ENCODE measurements around the gene NLRP8. TPM values are rescaled to one million over a fixed set of nuclear protein-coding genes. Genes with fewer than 3 reads are reported as not detected.

NLRP8 gene
- total and polyA plus RNA-seq, 9 of the 15 experiments (the other 6 are each of a cell fraction or from before 2014, with no cell fraction given): not detected

DNA sequence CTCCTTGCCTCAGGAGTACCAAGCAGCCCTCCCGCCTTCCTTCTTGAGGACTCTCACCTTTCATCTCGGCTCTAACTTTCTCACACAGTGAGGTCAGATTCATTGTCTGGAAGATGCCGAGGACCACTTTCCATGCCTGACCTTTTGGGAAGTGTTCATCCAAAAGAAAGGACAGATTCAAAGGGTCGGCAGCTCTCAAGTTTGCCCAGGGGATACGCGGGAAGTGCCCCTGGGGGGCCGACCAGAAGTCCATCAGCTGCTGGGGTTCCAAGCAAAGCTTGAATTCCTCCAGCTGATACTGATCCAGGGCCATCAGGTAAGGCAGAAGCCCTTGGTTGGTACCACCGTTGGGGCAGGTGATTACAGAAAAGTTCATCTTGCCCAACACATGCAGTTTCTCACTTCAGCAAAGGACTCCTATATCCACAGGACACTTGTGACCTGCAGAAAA, 15.7 kb upstream of the NLRP8 start, which contains the start of gene NLRP13 (continued):
- TF ChIP-seq RREB1 (CRISPR knock-in tag; IDR thresholded peaks at IDR 0.05): no peak

GRCh38 chr19:55935206-55935605, 12.4 kb upstream of the NLRP8 start:
- H3K9ac ChIP-seq (ENCODE audit: insufficient read depth in 1 of 2, low read depth in 2 of 2, low read length in 2 of 2): no peak overlapping the region
- TF ChIP-seq TEAD1 (CRISPR knock-in tag; IDR thresholded peaks at IDR 0.05) (no peak), RUNX1 (IDR thresholded peaks at IDR 0.05; ENCODE audit: low read depth) (no peak), PTTG1 (tag; IDR thresholded peaks at IDR 0.05; ENCODE audit: low read depth) (no peak), U2AF2 (optimal IDR thresholded peaks at IDR 0.05; ENCODE audit: low read depth, low read length) (no peak), KAT7 (CRISPR knock-in tag; IDR thresholded peaks at IDR 0.05; ENCODE audit: borderline replicate concordance) (no peak), ETS1 (conservative IDR thresholded peaks at IDR 0.05; ENCODE audit: control insufficient read depth, low read depth, low read length) (no peak), ZSCAN32 (CRISPR knock-in tag; IDR thresholded peaks at IDR 0.05) (no peak)

More at GRCh38 chr19:55935206-55935605, 12.4 kb upstream of the NLRP8 start:
- H3K4me2 ChIP-seq (ENCODE audit: insufficient read depth, low read length): no peak overlapping the region
- ATAC-seq (no peak), FAIRE-seq (no peak), DNase-seq (ENCODE audit: extremely low read depth in 1 of 4, low spot score in 3 of 4) (no peak)
- no peaks in the 10 kb centered on the region for H4K20me1 ChIP-seq (replicated peaks; ENCODE audit: control insufficient read depth, insufficient read depth, low read length)
- no peak overlapping the region for H3K4me3 ChIP-seq
- no peaks in the 10 kb centered on the region for H3K9me1 ChIP-seq (ENCODE audit: control insufficient read depth, insufficient read depth, low read length)
- no peak overlapping the region for H2AFZ ChIP-seq (ENCODE audit: low read depth, low read length)
- CTCF ChIA-PET (ENCODE audit: low intra/inter-chr PET ratio): no interaction called here
- intact Hi-C loops (cut with micrococcal nuclease) (no loop called here), in situ Hi-C loops (cut with MboI) (no loop called here)
- no peaks in the 10 kb centered on the region for H3K4me1 ChIP-seq (replicated peaks in 1 of 2; ENCODE audit: control insufficient read depth in 2 of 2, insufficient read depth in 2 of 2, low read length in 2 of 2)
- H3K27ac ChIP-seq (ENCODE audit: extremely low read depth, low read depth, low read length): no peak overlapping the region
- H3K36me3 ChIP-seq (ENCODE audit: control insufficient read depth, insufficient read depth, low read length): no peaks in the 10 kb centered on the region
- no peaks in the 10 kb centered on the region for H3K9me3 ChIP-seq (replicated peaks; ENCODE audit: control insufficient read depth, insufficient read depth, low read depth, low read length)
- POLR2A ChIA-PET: no interaction called here
- no TSS peak for BruUV-seq (replicated peaks)
- WGBS (ENCODE audit: insufficient coverage, low coverage, missing lambda C conversion rate): 0% methylated on average over 6 of the region's 9 CpGs
- peaks cover 13 to 36% of the 10 kb centered on the region in 2 experiments for H3K27me3 ChIP-seq (ENCODE audit: control insufficient read depth in 2 of 2, insufficient read depth in 2 of 2, low read length in 2 of 2)
- no peaks in the 10 kb centered on the region for H3K79me2 ChIP-seq (ENCODE audit: control insufficient read depth, insufficient read depth, low read length)

Data from K562 (cell line).